Esophagus mucosa (tissue), 1 donor: ENCODE results near the gene UNC93A. TPM values are rescaled to one million over a fixed set of nuclear protein-coding genes. Genes with fewer than 3 reads are reported as not detected.
"Not testable (repeated sequence)": the region's sequence is repeated elsewhere in the genome, so short reads cannot be mapped to it uniquely, and the experiment has no call there.

Experiments
- ATAC-seq: fragments of 200-7000 bp; cut with Tn5 transposase; one replicate; pipeline ENCODE4 v1.9.1; 2020
- total RNA-seq: library from RNA; stranded (reverse); gene quantifications from one replicate; pipeline ENCODE4 v1.2.4, GENCODE V29; 2023
- donor health status: DM: yes; HTN: yes; CAD: no.

Gene UNC93A
- total RNA-seq, 1 donor from 2014 or later: 4.5 TPM

GRCh38 chr6:167272151-167272550, 19.0 kb upstream of the UNC93A start:
- ATAC-seq: no peak

DNA sequence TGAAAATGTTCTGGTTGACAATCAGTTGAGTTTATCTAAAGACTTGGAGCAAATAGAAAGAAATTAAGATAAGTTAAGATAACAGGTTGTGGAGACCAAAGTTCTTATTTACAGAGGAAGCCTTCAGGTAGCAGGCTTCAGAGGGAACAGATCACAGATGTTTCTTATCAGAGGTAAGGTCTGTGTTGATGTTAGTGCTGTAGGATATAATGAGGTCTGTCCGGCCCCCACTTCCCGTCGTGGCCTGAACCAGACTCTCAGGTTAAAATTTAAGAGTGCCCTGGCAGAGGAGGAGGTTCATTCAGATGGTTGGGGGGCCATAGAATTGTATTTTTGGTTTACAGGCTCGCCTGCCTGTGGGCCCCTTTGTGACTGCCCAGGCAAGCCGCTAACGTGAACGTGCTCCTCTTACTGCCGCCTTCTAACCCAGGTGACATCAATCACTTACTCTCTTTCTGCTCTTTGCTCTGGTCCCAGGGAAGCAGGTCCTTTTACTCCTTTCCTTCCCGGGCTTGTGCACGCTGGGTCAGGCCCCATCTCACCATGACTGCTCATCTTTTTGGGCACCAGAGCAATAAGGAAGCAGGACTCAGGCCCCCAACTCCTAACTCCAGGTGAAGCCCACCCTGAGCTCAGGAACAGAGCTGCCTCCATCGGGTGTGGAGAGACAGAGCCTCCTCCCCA, 18.3 kb upstream of the UNC93A start:
- no peak for ATAC-seq

DNA sequence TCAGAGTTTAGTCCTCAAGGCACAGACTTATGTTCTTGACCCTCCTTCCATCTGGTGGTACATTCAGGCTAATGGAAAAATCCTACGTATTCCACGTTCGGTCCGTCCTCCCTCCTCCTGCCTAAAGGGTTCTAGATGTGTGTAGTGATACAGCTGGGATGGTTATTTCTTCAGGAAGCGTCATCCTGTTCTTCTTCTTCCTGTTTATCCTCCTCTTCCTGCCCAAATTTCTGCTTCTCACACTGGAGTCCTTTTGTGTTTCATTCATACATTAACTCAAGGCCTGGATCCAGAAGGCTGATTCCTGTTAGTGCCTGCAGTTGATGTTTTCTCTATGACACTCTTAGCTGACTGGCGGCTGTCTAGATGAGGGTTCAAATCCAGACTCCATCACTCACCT, 16.8 kb upstream of the UNC93A start:
- no peak for ATAC-seq

- peak; percentile 87 for ATAC-seq
Observed at GRCh38 chr6:167275001-167275400, 16.1 kb upstream of the UNC93A start.

DNA sequence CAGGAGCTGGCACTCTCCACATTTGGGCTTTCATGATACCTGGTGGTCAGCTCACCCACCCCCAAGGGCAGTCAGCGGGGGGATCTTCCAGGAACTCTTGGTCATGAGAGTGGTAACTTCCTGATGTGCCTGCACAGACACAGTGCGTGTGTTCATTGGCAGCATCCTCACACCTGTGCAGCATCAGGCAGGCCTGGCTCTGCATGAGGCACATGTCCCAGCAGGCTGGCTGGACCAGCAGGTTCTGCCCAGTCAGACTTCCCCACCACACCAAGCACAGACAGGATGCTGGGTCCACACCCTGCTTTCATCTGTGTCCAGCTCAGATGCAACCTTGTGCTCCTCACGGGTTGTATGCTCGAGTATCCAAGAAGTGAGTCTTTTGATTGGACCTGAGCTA, 15.7 kb upstream of the UNC93A start:
- peak; percentile 98 for ATAC-seq

- ATAC-seq: no peak
Observed at GRCh38 chr6:167276772-167277533, 14.2 kb upstream of the UNC93A start.

DNA sequence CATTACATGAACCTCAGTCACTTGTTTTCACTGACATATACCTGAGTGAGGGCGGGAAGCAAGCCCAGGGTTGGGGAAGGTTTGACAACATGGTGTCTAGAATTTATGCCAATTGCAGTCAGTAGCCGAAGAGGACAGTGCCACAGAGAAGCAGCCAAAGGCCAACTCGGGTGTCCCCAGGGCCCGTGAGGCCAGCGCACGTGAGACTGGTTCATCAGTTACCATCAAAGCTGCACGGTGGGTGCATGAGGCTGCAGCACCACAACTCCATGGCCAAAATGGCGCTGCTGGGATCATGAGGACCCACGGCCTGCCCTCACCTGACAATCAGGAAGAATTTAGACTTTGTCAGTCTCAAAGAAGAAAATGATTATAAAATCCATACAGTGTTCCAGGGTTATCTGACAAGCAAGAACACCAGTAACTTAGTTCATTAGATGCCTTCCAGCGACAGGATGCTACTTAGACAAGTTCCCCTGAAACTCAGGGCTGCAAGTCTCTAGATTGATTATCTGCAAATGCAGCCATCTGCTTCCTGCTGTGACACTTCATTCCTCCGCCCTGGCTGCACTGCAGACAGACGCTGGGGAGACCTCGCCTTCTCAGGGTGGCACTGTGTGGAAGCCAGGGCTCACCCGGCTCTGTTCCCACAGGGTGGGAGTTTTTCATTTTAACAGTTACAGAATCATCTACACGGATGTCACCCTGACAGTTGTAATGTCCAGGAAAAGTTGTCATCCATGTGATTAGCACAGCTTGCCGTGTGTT, 12.8 kb upstream of the UNC93A start:
- not testable (repeated sequence) for ATAC-seq

- no peak for ATAC-seq
Observed at GRCh38 chr6:167279766-167280446, 11.2 kb upstream of the UNC93A start.

DNA sequence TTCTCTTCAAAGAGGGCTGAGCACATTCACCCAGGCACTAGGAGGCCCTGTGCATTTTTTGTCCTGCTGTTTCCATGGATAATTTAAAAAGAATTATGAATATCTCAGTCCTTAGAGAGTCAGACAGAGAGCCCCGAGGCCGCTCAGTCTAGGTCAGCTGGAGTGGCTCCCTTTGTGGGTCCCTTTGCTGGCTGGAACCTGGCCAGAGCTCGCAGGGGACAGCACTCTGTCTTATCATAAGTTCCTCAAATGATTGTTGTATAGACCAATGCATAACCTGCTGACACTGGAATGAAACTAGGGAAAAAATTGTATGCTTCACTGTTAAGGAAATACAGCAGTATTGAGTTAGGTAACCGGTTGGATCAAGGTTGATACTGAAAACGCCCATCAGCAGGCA, 10.6 kb upstream of the UNC93A start:
- peak; percentile 54 for ATAC-seq

GRCh38 chr6:167282165-167282564, 8.9 kb upstream of the UNC93A start:
- no peak for ATAC-seq

- not testable (repeated sequence) for ATAC-seq
Observed at GRCh38 chr6:167284565-167284964, 6.5 kb upstream of the UNC93A start.

DNA sequence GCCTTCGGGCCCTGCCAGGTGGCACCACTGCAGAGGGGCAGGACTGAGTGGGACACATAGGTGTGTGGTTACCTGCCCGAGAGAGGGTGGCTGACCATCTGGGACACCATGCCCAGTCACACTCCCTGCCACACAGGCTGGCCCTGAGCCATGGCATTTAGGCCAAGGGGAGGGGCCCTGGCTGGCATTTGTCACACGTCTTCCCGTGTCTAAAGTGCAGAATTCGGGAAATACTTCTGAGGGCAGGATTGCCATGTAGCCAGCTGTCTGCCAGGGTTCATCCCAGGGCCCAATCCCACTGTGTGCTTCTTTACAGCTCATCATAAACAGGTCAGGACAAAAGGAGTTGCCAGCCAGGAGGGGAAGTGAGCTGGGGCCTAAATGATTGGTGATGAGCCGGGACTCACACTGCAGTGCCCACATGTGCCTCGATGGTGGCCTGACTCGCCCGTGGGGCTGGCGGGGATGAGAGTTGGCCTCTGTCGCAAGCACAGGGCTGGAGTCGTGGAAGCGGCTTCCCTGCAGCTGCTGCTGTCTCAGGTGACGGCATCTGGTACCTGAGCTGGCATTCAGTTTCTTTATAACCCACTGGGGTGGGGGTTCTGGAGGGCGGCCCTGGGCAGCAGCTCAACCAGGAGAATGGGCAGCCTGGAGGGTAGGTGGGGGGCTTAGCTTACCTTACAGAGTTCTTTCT, 5.9 kb upstream of the UNC93A start:
- ATAC-seq: peak; percentile 37

- ATAC-seq: no peak
Observed at GRCh38 chr6:167287513-167288048, 3.5 kb upstream of the UNC93A start.

DNA sequence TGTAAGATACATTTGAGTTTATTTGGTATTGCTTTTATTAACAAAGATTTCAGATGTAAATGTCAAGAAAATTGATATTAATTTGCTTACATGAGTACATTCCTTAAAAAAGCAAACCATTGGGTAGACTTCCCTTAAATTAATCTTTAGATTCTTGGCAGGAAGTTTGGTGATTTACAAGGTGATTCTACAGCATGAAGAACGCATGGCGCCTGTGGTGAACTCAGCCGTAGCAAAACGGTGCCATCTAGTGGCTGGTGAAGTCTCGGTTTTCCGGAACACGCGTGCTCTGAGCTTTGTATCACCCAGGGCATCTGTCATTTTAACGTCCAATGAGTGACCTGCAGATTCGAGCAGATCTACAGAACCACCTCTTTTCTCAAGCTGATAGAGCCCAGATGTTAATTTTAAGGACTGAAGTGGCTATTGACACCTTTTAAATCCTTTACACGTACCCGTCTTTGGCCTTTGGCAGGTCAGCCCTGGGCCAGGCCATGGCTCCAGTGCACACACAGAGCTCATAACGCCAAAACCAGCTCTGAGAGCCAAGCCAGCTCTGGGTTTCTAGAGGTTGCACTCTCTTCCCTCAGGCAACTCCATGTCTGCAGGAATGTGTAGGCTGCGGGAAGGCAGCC, 2.4 kb upstream of the UNC93A start:
- peak; percentile 79 for ATAC-seq

GRCh38 chr6:167289291-167289690, 1.8 kb upstream of the UNC93A start:
- ATAC-seq: not testable (repeated sequence)

DNA sequence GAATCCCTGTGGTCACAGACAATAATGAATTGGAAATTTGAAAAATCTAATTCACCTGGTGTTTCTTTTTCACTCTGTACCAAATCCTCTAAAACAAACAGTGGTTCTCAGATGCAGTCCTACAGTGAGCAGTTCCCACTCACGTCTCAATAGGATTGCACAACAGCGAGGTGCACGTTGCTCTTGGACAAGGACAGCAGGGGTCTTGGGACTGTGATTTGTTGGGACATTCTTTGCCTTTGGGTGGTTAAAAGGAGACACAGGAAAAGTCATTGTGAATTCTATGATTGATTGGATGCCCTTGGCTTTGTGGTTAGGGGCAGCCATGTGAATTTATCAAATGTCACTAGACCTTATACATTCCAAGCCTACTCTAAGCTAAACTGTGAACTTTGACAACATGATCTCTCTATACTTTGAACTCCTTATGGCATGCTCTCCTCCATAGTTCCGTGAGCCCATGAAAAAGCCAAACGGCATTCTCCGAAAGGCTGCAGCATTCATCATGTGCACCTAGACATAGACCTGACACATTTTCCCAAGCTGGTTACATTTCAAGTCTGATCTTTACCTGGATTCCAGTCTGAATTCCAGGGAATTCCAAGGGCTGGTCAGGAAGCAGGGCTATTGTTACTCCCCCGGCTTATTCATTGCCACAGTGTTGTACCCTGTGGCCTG, 647 bp downstream of the UNC93A start:
- ATAC-seq: no peak

GRCh38 chr6:167292301-167293087, 1.4 kb downstream of the UNC93A start:
- no peak for ATAC-seq

DNA sequence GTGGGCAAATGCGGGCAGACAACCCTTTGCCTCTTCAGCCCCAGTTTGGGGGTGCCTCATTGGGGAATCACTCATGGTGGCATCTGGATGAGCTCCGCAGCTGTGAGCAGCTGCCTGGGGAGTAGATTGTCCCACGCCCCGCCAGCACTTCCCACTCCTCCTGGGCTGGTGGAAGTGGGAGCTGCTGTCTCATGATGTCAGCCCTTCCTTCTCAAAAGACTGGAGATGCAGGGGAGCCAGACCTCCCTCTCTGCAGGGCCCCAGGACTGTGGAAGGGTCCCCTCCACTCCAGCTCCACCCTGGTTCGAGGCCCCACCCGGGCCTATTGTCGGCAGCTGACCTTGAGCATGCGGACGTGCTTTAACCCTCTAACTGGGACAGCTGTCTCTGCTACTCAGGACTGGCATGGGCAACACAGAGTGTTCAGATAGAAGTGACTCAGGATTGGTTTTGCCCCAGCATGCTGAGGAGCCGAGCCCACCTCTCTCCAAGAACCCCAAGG, 2.0 kb downstream of the UNC93A start:
- no peak for ATAC-seq

DNA sequence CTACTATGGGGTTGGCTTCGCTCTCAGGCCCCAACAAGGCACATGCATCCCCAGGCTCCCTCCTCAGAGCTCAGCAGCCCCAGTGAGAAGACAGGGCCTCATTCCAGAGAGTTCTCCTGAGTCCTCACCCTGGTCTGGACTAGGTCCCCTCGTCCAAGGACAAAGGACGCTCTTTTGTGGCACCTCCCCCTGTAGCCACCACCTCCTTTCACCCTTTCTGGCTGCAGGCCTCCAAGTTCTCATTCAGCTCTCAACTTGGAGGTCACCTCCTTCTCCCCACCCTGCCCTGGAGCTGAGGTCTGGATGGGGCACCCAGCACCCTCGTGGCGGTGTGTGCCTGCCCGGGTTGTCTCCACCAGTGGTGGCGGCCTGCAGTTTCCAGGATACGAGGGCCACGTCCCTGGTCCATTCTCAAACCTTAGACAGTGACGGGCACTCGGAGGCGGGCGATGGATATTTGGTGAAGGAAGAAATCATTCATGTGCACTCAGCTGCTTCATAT, 2.5 kb downstream of the UNC93A start:
- no peak for ATAC-seq

- ATAC-seq: no peak
Observed at GRCh38 chr6:167294241-167294640, 3.1 kb downstream of the UNC93A start.
